Choroid plexus epithelial cell (primary cell): ENCODE measurements around the gene PLEKHG3.

Experiments
- DNase-seq: peaks from one replicate; pipeline ENCODE4 v3.0.0-alpha.2; 2010; ENCODE audit warnings: low read depth
- H3K4me3 ChIP-seq: 2 replicates; pipeline ENCODE4 v1.5.1; 2011; ENCODE audit warnings: low read depth, mild to moderate bottlenecking, control low read depth, low read length, moderate library complexity
- TF ChIP-seq, protein P1 (sequence below): conservative IDR thresholded peaks from 2 replicates; pipeline ENCODE4 v1.5.1; 2011; ENCODE audit warnings: low read depth, mild to moderate bottlenecking, control low read depth, inconsistent platforms, low read length, moderate library complexity

PLEKHG3 gene

DNA sequence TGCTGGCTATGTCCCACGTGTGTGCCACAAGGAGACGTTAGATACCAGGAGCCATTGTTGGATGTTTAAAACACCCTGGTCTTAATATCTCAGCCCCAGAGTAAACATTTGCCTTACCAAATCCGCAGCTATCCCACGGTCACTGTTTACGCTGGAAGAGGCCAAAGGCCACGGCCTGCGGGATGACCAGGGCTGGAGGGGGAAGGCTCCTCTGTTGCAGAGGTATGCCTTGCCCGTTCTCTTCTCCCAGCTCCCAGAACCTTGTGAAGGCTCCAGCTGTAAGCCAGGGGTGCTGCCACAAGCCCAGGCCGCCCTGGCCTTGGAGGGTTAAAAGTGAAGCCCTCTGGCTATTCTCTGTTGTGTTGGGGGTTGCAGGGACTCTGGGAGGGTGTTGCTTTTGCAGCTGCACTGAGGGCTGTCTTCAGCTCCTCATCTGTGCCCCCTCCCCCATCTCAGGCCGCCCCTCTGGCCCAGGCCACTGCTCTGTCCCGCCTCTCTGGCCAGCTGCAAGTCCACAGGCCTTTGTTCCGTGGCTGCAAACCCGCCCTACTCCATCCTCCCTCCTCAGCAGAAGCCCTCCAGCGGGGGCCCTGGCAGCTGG is 2.5 kb downstream of the PLEKHG3 start:
- no peak overlapping the region for H3K4me3 ChIP-seq
- no peak for DNase-seq
- TF ChIP-seq, protein P1, sequence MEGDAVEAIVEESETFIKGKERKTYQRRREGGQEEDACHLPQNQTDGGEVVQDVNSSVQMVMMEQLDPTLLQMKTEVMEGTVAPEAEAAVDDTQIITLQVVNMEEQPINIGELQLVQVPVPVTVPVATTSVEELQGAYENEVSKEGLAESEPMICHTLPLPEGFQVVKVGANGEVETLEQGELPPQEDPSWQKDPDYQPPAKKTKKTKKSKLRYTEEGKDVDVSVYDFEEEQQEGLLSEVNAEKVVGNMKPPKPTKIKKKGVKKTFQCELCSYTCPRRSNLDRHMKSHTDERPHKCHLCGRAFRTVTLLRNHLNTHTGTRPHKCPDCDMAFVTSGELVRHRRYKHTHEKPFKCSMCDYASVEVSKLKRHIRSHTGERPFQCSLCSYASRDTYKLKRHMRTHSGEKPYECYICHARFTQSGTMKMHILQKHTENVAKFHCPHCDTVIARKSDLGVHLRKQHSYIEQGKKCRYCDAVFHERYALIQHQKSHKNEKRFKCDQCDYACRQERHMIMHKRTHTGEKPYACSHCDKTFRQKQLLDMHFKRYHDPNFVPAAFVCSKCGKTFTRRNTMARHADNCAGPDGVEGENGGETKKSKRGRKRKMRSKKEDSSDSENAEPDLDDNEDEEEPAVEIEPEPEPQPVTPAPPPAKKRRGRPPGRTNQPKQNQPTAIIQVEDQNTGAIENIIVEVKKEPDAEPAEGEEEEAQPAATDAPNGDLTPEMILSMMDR: no peak

DNA sequence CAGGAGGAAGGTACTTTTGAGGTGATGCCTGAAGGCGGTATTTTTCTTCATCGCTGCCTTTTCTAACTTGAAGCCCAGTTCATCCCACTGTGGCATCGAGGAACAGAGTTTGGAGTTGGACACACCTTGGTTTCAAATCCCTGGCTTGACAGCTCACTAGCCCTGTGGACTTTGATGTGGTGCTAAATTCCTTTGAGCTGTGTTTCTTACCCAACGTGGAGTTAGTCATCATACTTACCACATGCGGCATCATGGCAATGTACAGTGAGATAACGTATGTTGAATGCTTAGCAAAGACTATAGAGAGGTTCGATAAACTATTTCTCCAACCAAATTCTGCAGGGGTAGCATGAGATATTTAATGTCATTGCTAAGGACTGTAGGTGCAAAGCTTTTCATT is 3.4 kb downstream of the PLEKHG3 start:
- peak; percentile 88 for DNase-seq
- TF ChIP-seq, protein P1: no peak
- no peak overlapping the region for H3K4me3 ChIP-seq

DNA sequence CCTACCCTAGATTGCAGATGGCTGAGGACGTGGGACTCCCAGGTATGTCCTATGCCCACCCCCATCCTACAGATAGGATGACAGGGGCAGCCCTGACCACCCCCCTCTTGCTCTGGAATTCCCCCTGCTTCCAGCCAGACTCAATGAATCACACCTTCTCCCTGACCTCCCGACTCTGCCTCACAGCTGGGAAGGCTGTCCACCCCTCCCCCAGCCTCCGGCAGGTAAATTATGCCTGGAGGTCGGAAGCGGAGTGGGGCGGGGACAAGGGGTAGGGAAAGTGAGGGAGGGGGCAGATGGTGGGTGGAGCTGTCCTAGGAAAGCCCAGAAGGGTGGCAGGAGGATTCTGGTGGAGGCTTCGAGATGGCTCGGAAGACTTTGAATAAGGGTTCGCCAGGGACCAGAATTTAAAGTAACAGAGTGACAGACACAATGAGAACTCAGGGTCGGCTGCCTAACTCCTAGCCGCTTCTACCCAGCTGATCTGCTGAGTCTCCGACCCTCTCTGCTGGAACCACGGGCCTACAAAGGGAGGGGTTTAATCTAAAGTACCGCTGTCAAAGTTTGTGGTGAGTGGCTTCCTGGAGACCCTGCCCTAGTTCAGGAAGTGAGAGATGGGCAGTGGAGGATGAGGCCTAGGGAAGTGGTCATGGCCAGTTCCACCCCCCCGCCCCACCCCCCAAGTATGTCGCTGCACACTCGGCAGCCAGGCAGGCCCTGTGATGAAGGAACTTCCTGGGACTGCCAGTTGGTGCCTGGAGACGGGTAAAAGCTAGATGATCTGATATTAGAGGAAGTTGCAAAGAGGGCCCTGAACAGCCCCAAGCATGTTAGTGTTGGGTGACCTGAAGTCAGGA is 4.2 kb downstream of the PLEKHG3 start:
- DNase-seq: peak; percentile 57
- TF ChIP-seq, protein P1: no peak
- H3K4me3 ChIP-seq: no peak overlapping the region

DNA sequence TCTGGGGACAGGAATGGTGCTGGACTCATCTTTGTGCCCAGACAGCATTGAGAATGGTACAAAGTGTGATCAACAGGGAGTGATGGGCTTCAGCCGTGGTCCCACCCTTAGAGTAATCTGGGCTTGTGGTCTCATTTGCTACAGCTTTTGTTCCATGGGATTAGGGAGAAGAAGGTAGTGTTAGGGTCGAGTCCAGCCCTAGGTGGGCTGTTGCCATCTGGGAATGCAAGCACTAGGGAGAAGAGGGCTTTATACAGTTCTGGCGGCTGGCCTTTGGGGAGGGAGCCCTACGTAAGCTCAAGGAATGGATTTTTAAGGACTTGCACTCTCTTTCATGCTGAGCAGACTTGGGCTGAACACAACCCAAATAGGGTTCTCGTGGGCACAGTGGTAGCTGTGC is 4.9 kb downstream of the PLEKHG3 start:
- H3K4me3 ChIP-seq: no peak overlapping the region
- DNase-seq: no peak
- TF ChIP-seq, protein P1: no peak

DNA sequence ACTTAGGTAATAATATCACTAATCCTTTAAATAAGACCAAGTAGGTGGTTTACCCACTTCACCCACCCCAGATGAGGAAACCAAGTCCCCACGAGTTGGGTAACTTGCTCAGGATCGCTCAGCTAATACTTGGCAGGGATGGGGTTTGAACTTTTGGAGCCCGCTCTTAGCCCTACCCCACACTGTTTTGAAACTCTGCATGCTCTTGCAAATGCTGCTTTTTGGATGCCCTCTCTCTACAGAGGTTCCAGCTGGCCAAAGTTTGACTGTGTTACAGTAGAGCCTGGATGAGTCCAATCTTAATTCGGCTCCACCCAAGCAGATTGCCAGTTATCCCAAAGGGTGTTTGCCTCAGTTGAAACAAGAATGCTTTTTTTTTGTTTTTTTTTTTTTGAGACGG is 6.8 kb downstream of the PLEKHG3 start:
- DNase-seq: no peak
- H3K4me3 ChIP-seq: no peak overlapping the region
- TF ChIP-seq, protein P1: no peak

DNA sequence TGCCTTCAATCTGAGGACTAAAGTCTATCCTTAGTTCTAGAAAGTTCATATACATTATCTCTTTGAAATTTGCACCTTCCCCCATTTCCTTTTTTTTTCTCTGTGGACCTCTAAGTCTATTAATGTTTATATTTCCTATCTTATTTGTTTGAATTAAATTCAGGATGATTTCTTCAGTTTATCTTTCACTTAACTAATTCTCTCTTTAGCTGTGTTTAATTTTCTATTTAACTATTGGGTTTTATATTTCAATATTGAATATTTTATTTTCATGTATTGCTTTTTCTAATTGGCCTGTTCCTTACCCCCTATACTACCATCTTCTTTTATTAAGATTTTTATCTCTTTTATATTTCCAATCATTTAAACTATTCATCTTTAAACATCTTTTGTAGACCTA is 9.5 kb downstream of the PLEKHG3 start:
- TF ChIP-seq, protein P1: no peak
- DNase-seq: no peak
- H3K4me3 ChIP-seq: no peak overlapping the region
